ENCODE results near the gene MERTK.

The MERTK gene

DNA sequence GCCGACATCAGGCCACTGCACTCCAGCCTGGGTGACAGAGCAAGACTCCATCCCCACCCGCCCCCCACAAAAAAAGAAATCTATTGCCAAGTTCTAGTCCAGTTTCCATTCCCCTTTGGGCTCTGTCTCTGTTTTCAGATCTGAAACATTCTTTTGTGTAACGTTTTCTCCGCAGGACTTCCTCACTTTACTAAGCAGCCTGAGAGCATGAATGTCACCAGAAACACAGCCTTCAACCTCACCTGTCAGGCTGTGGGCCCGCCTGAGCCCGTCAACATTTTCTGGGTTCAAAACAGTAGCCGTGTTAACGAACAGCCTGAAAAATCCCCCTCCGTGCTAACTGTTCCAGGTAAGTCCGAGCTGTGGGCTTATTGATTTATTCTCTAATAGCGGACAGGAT, 48.8 kb downstream of the MERTK start:
- DNase-seq (ENCODE audit: low read depth), result no peak
- H3K4me3 ChIP-seq (replicated peaks; ENCODE audit: low read depth, low read length), result no peak overlapping the region
- TF ChIP-seq CTCF (IDR thresholded peaks at IDR 0.05; ENCODE audit: low read length, missing control alignments), result no peak

DNA sequence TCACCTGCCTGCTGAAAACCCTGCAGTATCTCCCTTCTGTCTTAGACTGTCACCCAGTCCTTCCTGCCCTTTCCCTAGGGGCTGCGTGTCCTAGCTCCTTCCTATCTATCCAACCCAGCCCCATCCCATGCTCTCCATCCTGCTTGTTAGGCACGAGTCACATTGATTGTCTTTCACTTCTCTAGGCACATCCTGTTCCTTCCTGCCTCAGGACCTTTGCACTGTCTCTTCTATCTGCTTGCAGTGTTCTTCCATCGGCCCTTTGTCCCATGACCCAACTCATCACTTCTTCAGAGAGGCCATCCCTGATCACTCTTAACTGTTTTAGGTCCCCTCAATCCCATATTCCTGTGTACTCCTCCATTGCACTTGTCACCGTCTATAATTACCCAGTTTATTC, 50.4 kb downstream of the MERTK start:
- H3K4me3 ChIP-seq (replicated peaks; ENCODE audit: low read depth, low read length), result no peak overlapping the region
- TF ChIP-seq CTCF (IDR thresholded peaks at IDR 0.05; ENCODE audit: low read length, missing control alignments), result no peak
- DNase-seq (ENCODE audit: low read depth), result no peak

GRCh38 chr2:111950236-111950635, 51.8 kb downstream of the MERTK start:
- no peak overlapping the region for H3K4me3 ChIP-seq (replicated peaks; ENCODE audit: low read depth, low read length)
- no peak for TF ChIP-seq CTCF (IDR thresholded peaks at IDR 0.05; ENCODE audit: low read length, missing control alignments)
- no peak for DNase-seq (ENCODE audit: low read depth)

- no peak for TF ChIP-seq CTCF (IDR thresholded peaks at IDR 0.05; ENCODE audit: low read length, missing control alignments)
- no peak overlapping the region for H3K4me3 ChIP-seq (replicated peaks; ENCODE audit: low read depth, low read length)
Measured at GRCh38 chr2:111951486-111951885, 53.1 kb downstream of the MERTK start.

DNA sequence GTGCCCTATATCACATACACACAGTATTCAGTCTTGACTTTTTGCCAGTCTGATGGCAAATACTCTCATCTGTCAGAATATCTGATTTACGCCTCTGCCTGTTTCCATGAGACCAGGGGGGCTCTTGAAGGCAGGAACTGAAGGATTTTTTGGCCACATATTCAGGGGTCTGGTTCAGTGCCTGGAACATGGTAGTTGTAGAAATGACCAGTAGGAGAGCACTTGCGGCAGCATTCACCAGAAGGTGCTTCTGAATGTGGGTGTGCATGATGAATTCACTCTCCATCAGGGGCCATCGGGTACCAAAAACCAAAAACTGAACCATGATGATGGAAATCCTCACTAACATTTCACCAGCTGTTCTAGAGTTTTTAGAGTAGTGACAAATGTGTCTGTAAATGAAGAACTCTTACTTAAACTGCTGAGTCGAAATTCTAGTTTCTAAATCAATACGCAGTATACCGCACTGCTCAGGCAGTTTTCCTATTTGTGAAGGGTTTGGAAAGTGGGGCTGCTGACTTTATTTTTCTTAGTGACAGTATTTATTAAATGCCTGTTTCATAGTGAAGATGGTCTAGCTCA, 54.6 kb downstream of the MERTK start:
- no peak for DNase-seq (ENCODE audit: low read depth)
- TF ChIP-seq CTCF (IDR thresholded peaks at IDR 0.05; ENCODE audit: low read length, missing control alignments), result no peak
- H3K4me3 ChIP-seq (replicated peaks; ENCODE audit: low read depth, low read length), result no peak overlapping the region

More at GRCh38 chr2:111951486-111951885, 53.1 kb downstream of the MERTK start:
- no peak for DNase-seq (ENCODE audit: low read depth)

- TF ChIP-seq CTCF (IDR thresholded peaks at IDR 0.05; ENCODE audit: low read length, missing control alignments), result no peak
- DNase-seq (ENCODE audit: low read depth), result no peak
- no peak overlapping the region for H3K4me3 ChIP-seq (replicated peaks; ENCODE audit: low read depth, low read length)
Measured at GRCh38 chr2:111954602-111955332, 56.4 kb downstream of the MERTK start.

Data from fibroblast of pulmonary artery (primary cell).